Left ventricle myocardium inferior (tissue), 1 donor: ENCODE results near the gene PRPF38B. TPM values are rescaled to one million over a fixed set of nuclear protein-coding genes. Genes with fewer than 3 reads are reported as not detected.

Experiments
- DNase-seq: peaks from one replicate; pipeline ENCODE4 v3.0.0-alpha.2; 2020
- H3K27ac ChIP-seq: fragments of 200-600 bp; replicated peaks from 2 replicates; pipeline ENCODE4 v1.8.0; 2021
- H3K27me3 ChIP-seq: fragments of 200-600 bp; 2 replicates; pipeline ENCODE4 v1.8.0; 2021; ENCODE audit warnings: low read depth
- H3K36me3 ChIP-seq: fragments of 200-600 bp; 2 replicates; pipeline ENCODE4 v1.8.0; 2021
- H3K4me1 ChIP-seq: fragments of 200-600 bp; 2 replicates; pipeline ENCODE4 v1.8.0; 2021
- H3K4me3 ChIP-seq: fragments of 200-600 bp; 2 replicates; pipeline ENCODE4 v1.8.0; 2021; ENCODE audit warnings: mild to moderate bottlenecking, moderate library complexity
- H3K9me3 ChIP-seq: fragments of 200-600 bp; replicated peaks from 2 replicates; pipeline ENCODE4 v1.8.0; 2021
- CTCF ChIP-seq: fragments of 200-600 bp; IDR thresholded peaks from 2 replicates; pipeline ENCODE4 v1.8.0; 2021; ENCODE audit warnings: antibody characterized with exemption, mild to moderate bottlenecking, borderline replicate concordance
- intact Hi-C: fragments of 100-400 bp; cut with micrococcal nuclease; formaldehyde crosslinking; loops from one replicate; pipeline ENCODE4 v1.11.0; 2022
- total RNA-seq: library from RNA; stranded (reverse); fragmentation: NEBNext Ultra II Directional; extraction: Animal tissue kit (Norgen Biotek cat#: 25700); gene quantifications from one replicate; pipeline ENCODE4 v1.2.1, GENCODE V29; 2021
- donor health status: DM: no; HTN: yes; CAD: no; lungs with severe emphysema.

PRPF38B gene
- total RNA-seq, 1 donor from 2014 or later = 16.5 TPM

GRCh38 chr1:108734171-108734865 is 42.2 kb downstream of the PRPF38B start:
- no peak for DNase-seq
- H3K4me1 ChIP-seq = no peaks in the 10 kb centered on the region
- intact Hi-C loops = no loop called here
- peaks cover 10% of the 10 kb centered on the region for H3K27me3 ChIP-seq
- H3K4me3 ChIP-seq = no peak overlapping the region
- no peak overlapping the region for H3K27ac ChIP-seq
- TF ChIP-seq CTCF = no peak
- H3K36me3 ChIP-seq = no peaks in the 10 kb centered on the region
- H3K9me3 ChIP-seq = no peaks in the 10 kb centered on the region

GRCh38 chr1:108742253-108742652 is 50.1 kb downstream of the PRPF38B start:
- Histone ChIP-seq H3K36me3 (no peaks in the 10 kb centered on the region), H3K27me3 (no peaks in the 10 kb centered on the region), H3K9me3 (no peaks in the 10 kb centered on the region), H3K4me1 (peaks cover 7% of the 10 kb centered on the region), H3K4me3 (no peak overlapping the region), H3K27ac (no peak overlapping the region)
- intact Hi-C loops = no loop called here
- DNase-seq = no peak
- TF ChIP-seq CTCF = no peak

- Histone ChIP-seq H3K9me3 (no peaks in the 10 kb centered on the region), H3K4me3 (peak overlapping the region; percentile 90), H3K27ac (peak overlapping the region; percentile 98), H3K27me3 (no peaks in the 10 kb centered on the region), H3K36me3 (peaks cover 5% of the 10 kb centered on the region), H3K4me1 (peaks cover 38% of the 10 kb centered on the region)
- no peak for DNase-seq
- intact Hi-C loops = no loop called here
- no peak for TF ChIP-seq CTCF
Observed at GRCh38 chr1:108745980-108746381, 53.9 kb downstream of the PRPF38B start.

- Histone ChIP-seq H3K36me3 (peaks cover 9% of the 10 kb centered on the region), H3K9me3 (no peaks in the 10 kb centered on the region), H3K27me3 (no peaks in the 10 kb centered on the region), H3K4me3 (peak within 1 kb of the TSS; percentile 90), H3K27ac (peak within 1 kb of the TSS; percentile 98), H3K4me1 (peaks cover 41% of the 10 kb centered on the region)
- intact Hi-C loops = no loop called here
- TF ChIP-seq CTCF = peak; percentile 97
- DNase-seq = peak; percentile 98
Observed at GRCh38 chr1:108746382-108747170, 54.5 kb downstream of the PRPF38B start, which contains the start of gene STXBP3. TSS of gene STXBP3 (plus strand) at chr1:108746674. CDS start at chr1:108746738, 64 bp downstream.

GRCh38 chr1:108747171-108747850 is 55.2 kb downstream of the PRPF38B start:
- intact Hi-C loops = no loop called here

More at GRCh38 chr1:108747171-108747850, 55.2 kb downstream of the PRPF38B start:
- DNase-seq = peak; percentile 71
- Histone ChIP-seq H3K27ac (peak overlapping the region; percentile 98), H3K36me3 (peaks cover 11% of the 10 kb centered on the region), H3K9me3 (no peaks in the 10 kb centered on the region), H3K27me3 (no peaks in the 10 kb centered on the region), H3K4me1 (peaks cover 41% of the 10 kb centered on the region), H3K4me3 (peak overlapping the region; percentile 90)
- no peak for TF ChIP-seq CTCF
